Astrocyte (in vitro differentiated cells and primary cell): ENCODE data around the gene PTPRN2. TPM values are rescaled to one million over a fixed set of nuclear protein-coding genes. Genes with fewer than 3 reads are reported as not detected.

ENCODE experiments used
- DNase-seq: peaks from one replicate; pipeline ENCODE4 v3.0.0-alpha.2; 2010; ENCODE audit warnings: low read depth
- FAIRE-seq: peaks from 2 replicates; lab custom pipeline; 2011; peaks lifted over from hg19 to GRCh38; lab: Jason Lieb, UNC
- H2AFZ ChIP-seq: 2 replicates; pipeline ENCODE4 v1.6.0; 2012; ENCODE audit warnings: low read depth, low read length, inconsistent platforms
- H3K27ac ChIP-seq: 2 replicates; pipeline ENCODE4 v1.5.1; 2011; ENCODE audit warnings: low read depth, low read length, inconsistent platforms
- H3K27me3 ChIP-seq: 2 replicates; pipeline ENCODE4 v1.6.0; 2011; ENCODE audit warnings: low read length, inconsistent platforms; ENCODE audit not compliant: insufficient read depth
- H3K36me3 ChIP-seq: 2 replicates; pipeline ENCODE4 v1.5.1; 2011; ENCODE audit warnings: low read length, inconsistent platforms; ENCODE audit not compliant: insufficient read depth
- H3K4me1 ChIP-seq: 2 replicates; pipeline ENCODE4 v1.5.1; 2011; ENCODE audit warnings: low read length, inconsistent platforms; ENCODE audit not compliant: insufficient read depth
- H3K4me2 ChIP-seq: 2 replicates; pipeline ENCODE4 v1.6.0; 2012; ENCODE audit warnings: low read length, inconsistent platforms
- H3K4me3 ChIP-seq: 2 replicates; pipeline ENCODE4 v1.5.1; 2011; ENCODE audit warnings: low read depth, mild to moderate bottlenecking, low read length, inconsistent platforms; ENCODE audit not compliant: insufficient read depth
- H3K79me2 ChIP-seq: 2 replicates; pipeline ENCODE4 v1.6.0; 2012; ENCODE audit warnings: mild to moderate bottlenecking, low read length, inconsistent platforms; ENCODE audit not compliant: insufficient read depth
- H3K9ac ChIP-seq: 2 replicates; pipeline ENCODE4 v1.6.0; 2012; ENCODE audit warnings: mild to moderate bottlenecking, low read length, inconsistent platforms
- H3K9me3 ChIP-seq: 2 replicates; pipeline ENCODE4 v1.5.1; 2012; ENCODE audit warnings: low read depth, mild to moderate bottlenecking, low read length, inconsistent platforms; ENCODE audit not compliant: insufficient read depth
- H4K20me1 ChIP-seq: 2 replicates; pipeline ENCODE4 v1.6.0; 2012; ENCODE audit warnings: low read length, inconsistent platforms; ENCODE audit not compliant: insufficient read depth
- H3K27ac Mint-ChIP-seq: one replicate; pipeline ENCODE4 v1.8.0; 2021; ENCODE audit warnings: mild to moderate bottlenecking, mixed read lengths; ENCODE audit not compliant: unreplicated experiment
- H3K27me3 Mint-ChIP-seq: one replicate; pipeline ENCODE4 v1.8.0; 2021; ENCODE audit warnings: low read depth, mixed read lengths; ENCODE audit not compliant: unreplicated experiment
- H3K36me3 Mint-ChIP-seq: one replicate; pipeline ENCODE4 v1.8.0; 2021; ENCODE audit warnings: low read depth, mixed read lengths; ENCODE audit not compliant: unreplicated experiment
- H3K4me1 Mint-ChIP-seq: one replicate; pipeline ENCODE4 v1.8.0; 2021; ENCODE audit warnings: low read depth, mixed read lengths; ENCODE audit not compliant: unreplicated experiment
- H3K4me3 Mint-ChIP-seq: one replicate; pipeline ENCODE4 v1.8.0; 2021; ENCODE audit warnings: mild to moderate bottlenecking, moderate library complexity, mixed read lengths; ENCODE audit not compliant: unreplicated experiment
- H3K9me3 Mint-ChIP-seq: one replicate; pipeline ENCODE4 v1.8.0; 2021; ENCODE audit warnings: mild to moderate bottlenecking, mixed read lengths; ENCODE audit not compliant: unreplicated experiment
- EZH2 ChIP-seq: IDR thresholded peaks from 2 replicates; pipeline ENCODE4 v1.6.1; 2012; ENCODE audit warnings: mild to moderate bottlenecking, low read length, inconsistent platforms; ENCODE audit not compliant: insufficient read depth
- total RNA-seq: library from RNA; stranded (reverse); gene quantifications from 2 replicates; pipeline ENCODE4 v1.2.1, GENCODE V29; 2021
- TF ChIP-seq, protein P1 (sequence below): IDR thresholded peaks from 2 replicates; pipeline ENCODE4 v1.5.1; 2011; ENCODE audit warnings: low read depth, mild to moderate bottlenecking, inconsistent platforms, low read length, moderate library complexity; ENCODE audit not compliant: insufficient read depth

The PTPRN2 gene
- total RNA-seq, 1 donor from 2014 or later = 0.09 TPM

DNA sequence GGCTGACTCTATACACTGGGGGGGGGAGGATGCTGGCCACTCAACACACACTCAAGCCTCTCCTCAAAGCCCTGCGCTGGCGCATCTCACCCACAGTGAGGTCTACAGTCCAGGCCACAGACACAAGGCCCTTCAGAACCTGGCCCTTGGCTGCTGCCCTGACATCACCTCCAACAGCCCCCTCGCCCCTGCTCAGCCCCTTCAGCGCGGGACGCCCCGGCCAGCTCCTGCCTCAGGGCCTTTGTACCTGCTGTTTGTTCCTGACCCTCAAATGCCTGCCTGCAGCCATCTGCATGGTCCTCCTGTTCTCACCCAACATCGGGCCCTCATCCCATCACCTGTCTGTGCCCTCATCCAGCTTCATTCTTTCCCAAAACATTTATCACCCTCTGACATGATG lies 678.3 kb downstream of the PTPRN2 start:
- Mint-ChIP-seq H3K36me3 (no peaks in the 10 kb centered on the region), H3K27me3 (no peaks in the 10 kb centered on the region), H3K9me3 (peaks cover 18% of the 10 kb centered on the region), H3K27ac (no peak overlapping the region), H3K4me3 (no peak overlapping the region), H3K4me1 (no peaks in the 10 kb centered on the region)
- H3K9me3 ChIP-seq = peaks cover 6% of the 10 kb centered on the region
- TF ChIP-seq, protein P1, sequence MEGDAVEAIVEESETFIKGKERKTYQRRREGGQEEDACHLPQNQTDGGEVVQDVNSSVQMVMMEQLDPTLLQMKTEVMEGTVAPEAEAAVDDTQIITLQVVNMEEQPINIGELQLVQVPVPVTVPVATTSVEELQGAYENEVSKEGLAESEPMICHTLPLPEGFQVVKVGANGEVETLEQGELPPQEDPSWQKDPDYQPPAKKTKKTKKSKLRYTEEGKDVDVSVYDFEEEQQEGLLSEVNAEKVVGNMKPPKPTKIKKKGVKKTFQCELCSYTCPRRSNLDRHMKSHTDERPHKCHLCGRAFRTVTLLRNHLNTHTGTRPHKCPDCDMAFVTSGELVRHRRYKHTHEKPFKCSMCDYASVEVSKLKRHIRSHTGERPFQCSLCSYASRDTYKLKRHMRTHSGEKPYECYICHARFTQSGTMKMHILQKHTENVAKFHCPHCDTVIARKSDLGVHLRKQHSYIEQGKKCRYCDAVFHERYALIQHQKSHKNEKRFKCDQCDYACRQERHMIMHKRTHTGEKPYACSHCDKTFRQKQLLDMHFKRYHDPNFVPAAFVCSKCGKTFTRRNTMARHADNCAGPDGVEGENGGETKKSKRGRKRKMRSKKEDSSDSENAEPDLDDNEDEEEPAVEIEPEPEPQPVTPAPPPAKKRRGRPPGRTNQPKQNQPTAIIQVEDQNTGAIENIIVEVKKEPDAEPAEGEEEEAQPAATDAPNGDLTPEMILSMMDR = no peak
- TF ChIP-seq EZH2 = no peak
- H3K4me2 ChIP-seq = no peak overlapping the region
- H3K9ac ChIP-seq = no peak overlapping the region
- FAIRE-seq (no peak), DNase-seq (no peak)
- H3K4me3 ChIP-seq = no peak overlapping the region
- no peak overlapping the region for H3K27ac ChIP-seq
- H4K20me1 ChIP-seq = no peaks in the 10 kb centered on the region
- no peaks in the 10 kb centered on the region for H3K79me2 ChIP-seq
- no peaks in the 10 kb centered on the region for H3K27me3 ChIP-seq
- H2AFZ ChIP-seq = no peak overlapping the region
- H3K36me3 ChIP-seq = no peaks in the 10 kb centered on the region
- no peaks in the 10 kb centered on the region for H3K4me1 ChIP-seq

DNA sequence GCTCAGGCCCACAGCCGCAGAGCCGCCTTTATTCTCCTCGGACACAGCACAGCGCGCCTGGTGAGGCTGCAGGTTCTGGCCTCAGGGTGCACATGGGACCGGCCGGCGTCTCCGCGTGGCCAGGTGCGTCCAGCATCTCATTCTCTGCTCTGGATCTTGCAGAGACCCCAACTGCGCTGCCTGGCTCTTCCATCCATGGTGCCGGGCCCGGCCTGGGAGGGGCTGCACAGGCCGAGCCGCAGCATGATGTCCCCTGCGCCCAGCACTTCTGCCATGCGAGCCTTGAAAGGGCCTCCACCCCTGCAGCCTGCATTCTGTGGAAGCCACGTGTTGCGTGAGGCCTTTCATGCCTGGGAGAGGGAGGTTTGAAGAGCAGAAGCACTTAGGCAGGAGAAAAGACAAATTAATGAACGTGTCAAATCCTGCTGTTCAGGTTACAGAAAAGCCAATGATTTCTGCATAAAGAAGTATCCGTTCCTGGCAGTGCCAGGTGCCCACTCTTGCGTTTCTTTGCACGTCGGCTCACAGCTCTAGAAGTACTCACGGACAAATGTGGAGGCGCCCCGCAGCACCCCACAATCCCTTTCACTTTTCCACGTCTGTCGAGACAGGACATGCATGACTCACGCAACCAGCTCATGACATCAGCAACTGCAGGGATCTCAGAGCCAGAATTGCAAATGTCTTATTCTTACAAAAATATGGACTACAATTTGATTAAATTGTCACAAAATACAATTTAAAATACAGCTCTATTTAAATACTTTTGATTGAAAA lies 679.4 kb downstream of the PTPRN2 start:
- Histone ChIP-seq H3K27ac (no peak overlapping the region), H3K9me3 (peaks cover 5% of the 10 kb centered on the region), H3K79me2 (no peaks in the 10 kb centered on the region), H3K36me3 (no peaks in the 10 kb centered on the region), H3K9ac (no peak overlapping the region), H3K4me3 (no peak overlapping the region), H3K4me2 (peak overlapping the region; percentile 30), H4K20me1 (no peaks in the 10 kb centered on the region), H3K27me3 (no peaks in the 10 kb centered on the region), H3K4me1 (no peaks in the 10 kb centered on the region), H2AFZ (peak overlapping the region; percentile 10)
- FAIRE-seq (no peak), DNase-seq (no peak)
- no peaks in the 10 kb centered on the region for H3K36me3 Mint-ChIP-seq
- TF ChIP-seq, protein P1 = no peak
- TF ChIP-seq EZH2 = no peak
- peaks cover 18% of the 10 kb centered on the region for H3K9me3 Mint-ChIP-seq
- no peak overlapping the region for H3K27ac Mint-ChIP-seq
- no peaks in the 10 kb centered on the region for H3K27me3 Mint-ChIP-seq
- H3K4me3 Mint-ChIP-seq = no peak overlapping the region
- no peaks in the 10 kb centered on the region for H3K4me1 Mint-ChIP-seq

DNA sequence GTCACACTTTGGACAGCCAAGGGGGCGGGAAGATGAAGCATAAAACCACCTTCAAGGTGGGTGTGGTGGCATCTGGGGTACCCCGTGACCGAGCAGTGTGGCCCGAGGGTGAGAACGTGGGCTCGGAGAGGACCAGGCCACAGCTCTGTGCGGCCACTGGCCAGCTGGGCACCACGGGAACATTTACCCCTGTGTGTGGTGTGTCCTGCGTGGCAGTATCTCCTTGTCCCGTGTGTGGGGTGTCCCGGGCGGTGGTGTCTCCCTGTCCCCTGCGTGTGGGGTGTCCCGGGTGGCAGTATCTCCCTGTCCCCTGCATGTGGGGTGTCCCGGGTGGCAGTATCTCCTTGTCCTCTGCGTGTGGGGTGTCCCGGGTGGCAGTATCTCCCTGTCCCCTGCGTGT lies 680.5 kb downstream of the PTPRN2 start:
- Histone ChIP-seq H3K9ac (no peak overlapping the region), H3K27ac (no peak overlapping the region), H3K4me2 (no peak overlapping the region), H4K20me1 (no peaks in the 10 kb centered on the region), H3K4me3 (no peak overlapping the region), H3K36me3 (no peaks in the 10 kb centered on the region), H2AFZ (no peak overlapping the region), H3K79me2 (no peaks in the 10 kb centered on the region), H3K4me1 (no peaks in the 10 kb centered on the region), H3K27me3 (no peaks in the 10 kb centered on the region), H3K9me3 (peaks cover 4% of the 10 kb centered on the region)
- Mint-ChIP-seq H3K9me3 (peaks cover 21% of the 10 kb centered on the region), H3K4me3 (no peak overlapping the region), H3K4me1 (no peaks in the 10 kb centered on the region), H3K27ac (no peak overlapping the region), H3K36me3 (no peaks in the 10 kb centered on the region), H3K27me3 (no peaks in the 10 kb centered on the region)
- TF ChIP-seq EZH2 = no peak
- TF ChIP-seq, protein P1 = no peak
- DNase-seq (no peak), FAIRE-seq (no peak)
